Activated naive CD8-positive, alpha-beta T cell (primary cell): ENCODE results near the gene PSMG4.

Source experiments
- H3K27ac Mint-ChIP-seq: one replicate; pipeline ENCODE4 v1.8.0; 2021; ENCODE audit warnings: mixed read lengths
- H3K27me3 Mint-ChIP-seq: one replicate; pipeline ENCODE4 v1.8.0; 2021; ENCODE audit warnings: mixed read lengths
- H3K36me3 Mint-ChIP-seq: one replicate; pipeline ENCODE4 v1.8.0; 2021; ENCODE audit warnings: mixed read lengths
- H3K4me1 Mint-ChIP-seq: one replicate; pipeline ENCODE4 v1.8.0; 2021; ENCODE audit warnings: low read depth, mixed read lengths
- H3K4me3 Mint-ChIP-seq: one replicate; pipeline ENCODE4 v1.8.0; 2021; ENCODE audit warnings: mild to moderate bottlenecking, mixed read lengths
- H3K9me3 Mint-ChIP-seq: one replicate; pipeline ENCODE4 v1.8.0; 2021; ENCODE audit warnings: low read depth, mixed read lengths

Gene PSMG4

GRCh38 chr6:3283641-3284435, 25.1 kb downstream of the PSMG4 start:
- H3K36me3 Mint-ChIP-seq = no peaks in the 10 kb centered on the region
- H3K4me1 Mint-ChIP-seq = peaks cover 2% of the 10 kb centered on the region
- no peak overlapping the region for H3K27ac Mint-ChIP-seq
- H3K4me3 Mint-ChIP-seq = no peak overlapping the region
- no peaks in the 10 kb centered on the region for H3K9me3 Mint-ChIP-seq
- H3K27me3 Mint-ChIP-seq = no peaks in the 10 kb centered on the region

GRCh38 chr6:3284436-3284876, 25.7 kb downstream of the PSMG4 start:
- H3K27ac Mint-ChIP-seq = no peak overlapping the region
- H3K4me3 Mint-ChIP-seq = no peak overlapping the region
- no peaks in the 10 kb centered on the region for H3K9me3 Mint-ChIP-seq
- no peaks in the 10 kb centered on the region for H3K27me3 Mint-ChIP-seq
- H3K4me1 Mint-ChIP-seq = peaks cover 2% of the 10 kb centered on the region
- no peaks in the 10 kb centered on the region for H3K36me3 Mint-ChIP-seq

- no peak overlapping the region for H3K27ac Mint-ChIP-seq
- H3K36me3 Mint-ChIP-seq = no peaks in the 10 kb centered on the region
- no peaks in the 10 kb centered on the region for H3K9me3 Mint-ChIP-seq
- no peaks in the 10 kb centered on the region for H3K4me1 Mint-ChIP-seq
- H3K27me3 Mint-ChIP-seq = no peaks in the 10 kb centered on the region
- no peak overlapping the region for H3K4me3 Mint-ChIP-seq
These were observed 26.4 kb downstream of the PSMG4 start for GRCh38 chr6:3285049-3285639.

GRCh38 chr6:3285732-3286131, 27.0 kb downstream of the PSMG4 start:
- Mint-ChIP-seq H3K27ac (no peak overlapping the region), H3K9me3 (no peaks in the 10 kb centered on the region), H3K27me3 (no peaks in the 10 kb centered on the region), H3K4me3 (no peak overlapping the region), H3K4me1 (no peaks in the 10 kb centered on the region), H3K36me3 (no peaks in the 10 kb centered on the region)

GRCh38 chr6:3286641-3287171, 28.0 kb downstream of the PSMG4 start:
- H3K4me1 Mint-ChIP-seq = no peaks in the 10 kb centered on the region
- H3K36me3 Mint-ChIP-seq = no peaks in the 10 kb centered on the region
- no peak overlapping the region for H3K27ac Mint-ChIP-seq
- H3K27me3 Mint-ChIP-seq = no peaks in the 10 kb centered on the region
- no peaks in the 10 kb centered on the region for H3K9me3 Mint-ChIP-seq
- H3K4me3 Mint-ChIP-seq = no peak overlapping the region

GRCh38 chr6:3287308-3287707, 28.6 kb downstream of the PSMG4 start:
- Mint-ChIP-seq H3K9me3 (no peaks in the 10 kb centered on the region), H3K36me3 (no peaks in the 10 kb centered on the region), H3K4me3 (no peak overlapping the region), H3K27ac (no peak overlapping the region), H3K27me3 (no peaks in the 10 kb centered on the region), H3K4me1 (no peaks in the 10 kb centered on the region)

- no peak overlapping the region for H3K27ac Mint-ChIP-seq
- H3K4me1 Mint-ChIP-seq = no peaks in the 10 kb centered on the region
- H3K9me3 Mint-ChIP-seq = no peaks in the 10 kb centered on the region
- H3K36me3 Mint-ChIP-seq = no peaks in the 10 kb centered on the region
- H3K4me3 Mint-ChIP-seq = no peak overlapping the region
- H3K27me3 Mint-ChIP-seq = no peaks in the 10 kb centered on the region
These were observed 29.4 kb downstream of the PSMG4 start for GRCh38 chr6:3287976-3288707.

- Mint-ChIP-seq H3K27ac (no peak overlapping the region), H3K27me3 (no peaks in the 10 kb centered on the region), H3K9me3 (no peaks in the 10 kb centered on the region), H3K4me3 (no peak overlapping the region), H3K4me1 (no peaks in the 10 kb centered on the region), H3K36me3 (no peaks in the 10 kb centered on the region)
These were observed 30.2 kb downstream of the PSMG4 start for GRCh38 chr6:3288711-3289663.

- H3K27ac Mint-ChIP-seq = no peak overlapping the region
- H3K4me1 Mint-ChIP-seq = no peaks in the 10 kb centered on the region
- H3K27me3 Mint-ChIP-seq = no peaks in the 10 kb centered on the region
- H3K9me3 Mint-ChIP-seq = no peaks in the 10 kb centered on the region
- no peaks in the 10 kb centered on the region for H3K36me3 Mint-ChIP-seq
- no peak overlapping the region for H3K4me3 Mint-ChIP-seq
These were observed 30.9 kb downstream of the PSMG4 start for GRCh38 chr6:3289664-3290055.

GRCh38 chr6:3290149-3290930, 31.6 kb downstream of the PSMG4 start:
- H3K4me3 Mint-ChIP-seq = no peak overlapping the region
- no peak overlapping the region for H3K27ac Mint-ChIP-seq
- H3K36me3 Mint-ChIP-seq = no peaks in the 10 kb centered on the region
- H3K27me3 Mint-ChIP-seq = no peaks in the 10 kb centered on the region
- no peaks in the 10 kb centered on the region for H3K9me3 Mint-ChIP-seq
- no peaks in the 10 kb centered on the region for H3K4me1 Mint-ChIP-seq

GRCh38 chr6:3290931-3291211, 32.1 kb downstream of the PSMG4 start:
- Mint-ChIP-seq H3K4me1 (no peaks in the 10 kb centered on the region), H3K36me3 (no peaks in the 10 kb centered on the region), H3K9me3 (no peaks in the 10 kb centered on the region), H3K27ac (no peak overlapping the region), H3K27me3 (no peaks in the 10 kb centered on the region), H3K4me3 (no peak overlapping the region)

- H3K27ac Mint-ChIP-seq = no peak overlapping the region
- no peak overlapping the region for H3K4me3 Mint-ChIP-seq
- no peaks in the 10 kb centered on the region for H3K27me3 Mint-ChIP-seq
- H3K9me3 Mint-ChIP-seq = no peaks in the 10 kb centered on the region
- H3K4me1 Mint-ChIP-seq = no peaks in the 10 kb centered on the region
- no peaks in the 10 kb centered on the region for H3K36me3 Mint-ChIP-seq
These were observed 32.6 kb downstream of the PSMG4 start for GRCh38 chr6:3291346-3291745.

GRCh38 chr6:3291987-3292386, 33.2 kb downstream of the PSMG4 start:
- H3K36me3 Mint-ChIP-seq = no peaks in the 10 kb centered on the region
- no peaks in the 10 kb centered on the region for H3K27me3 Mint-ChIP-seq
- H3K9me3 Mint-ChIP-seq = no peaks in the 10 kb centered on the region
- H3K27ac Mint-ChIP-seq = no peak overlapping the region
- no peaks in the 10 kb centered on the region for H3K4me1 Mint-ChIP-seq
- no peak overlapping the region for H3K4me3 Mint-ChIP-seq
